Erythroblast (primary cell): ENCODE measurements around the gene CCDC93.

ENCODE experiments used
- DNase-seq, 2 experiments: peaks; one replicate each; lab custom pipeline; 2025; lab: John Stamatoyannopoulos, UW
- GATA1 ChIP-seq: IDR thresholded peaks from 2 replicates; pipeline ENCODE4 v1.6.1; 2011; ENCODE audit warnings: low read depth, mild to moderate bottlenecking, control low read depth, low read length, moderate library complexity
- POLR2A ChIP-seq: IDR thresholded peaks from 2 replicates; pipeline ENCODE4 v1.6.1; 2011; ENCODE audit warnings: mild to moderate bottlenecking, low read length

Gene CCDC93

DNA sequence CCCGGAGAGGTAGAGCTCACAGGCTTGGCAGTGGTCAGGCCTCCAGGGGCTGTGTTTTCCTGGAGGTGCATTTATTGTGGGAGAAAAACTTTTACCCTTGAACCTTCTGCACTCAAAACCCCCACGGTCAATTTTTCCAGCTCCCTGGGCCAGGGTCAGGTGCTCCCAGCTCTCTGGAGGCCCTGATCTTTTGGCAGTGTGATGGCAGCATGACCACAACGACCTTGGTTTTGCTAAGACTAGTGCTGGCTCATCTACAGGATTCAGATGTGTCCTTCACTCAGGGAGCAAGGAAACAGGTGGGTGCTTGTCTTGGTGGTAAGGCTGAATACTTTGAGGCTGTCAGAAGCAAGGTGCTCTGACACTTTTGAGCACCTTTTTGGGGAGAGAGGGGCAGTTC, 92.3 kb downstream of the CCDC93 start:
- TF ChIP-seq POLR2A (no peak), GATA1 (no peak)
- DNase-seq = no peak

GRCh38 chr2:117918608-117919007, 95.3 kb downstream of the CCDC93 start:
- no peak for DNase-seq
- TF ChIP-seq GATA1 = no peak
- TF ChIP-seq POLR2A = no peak

- TF ChIP-seq GATA1 (no peak), POLR2A (no peak)
- DNase-seq = peak in 1 of 2 experiments; percentile 7
These were observed 96.5 kb downstream of the CCDC93 start for GRCh38 chr2:117917223-117917917.

DNA sequence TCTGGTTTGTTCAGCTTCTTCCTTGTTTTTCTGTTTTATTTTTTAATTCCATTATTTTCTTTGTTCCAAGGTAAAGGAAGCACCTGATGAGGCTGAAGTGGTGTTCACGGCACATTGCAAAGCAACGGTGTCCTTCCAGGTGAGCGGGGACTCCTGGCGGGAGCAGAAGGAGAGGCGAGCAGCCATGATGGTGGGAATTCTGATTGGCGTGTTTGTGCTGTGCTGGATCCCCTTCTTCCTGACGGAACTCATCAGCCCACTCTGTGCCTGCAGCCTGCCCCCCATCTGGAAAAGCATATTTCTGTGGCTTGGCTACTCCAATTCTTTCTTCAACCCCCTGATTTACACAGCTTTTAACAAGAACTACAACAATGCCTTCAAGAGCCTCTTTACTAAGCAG, 110.9 kb downstream of the CCDC93 start:
- DNase-seq = no peak
- TF ChIP-seq GATA1 = no peak
- no peak for TF ChIP-seq POLR2A

- TF ChIP-seq GATA1 (no peak), POLR2A (no peak)
- no peak for DNase-seq
These were observed 125.0 kb downstream of the CCDC93 start for GRCh38 chr2:117888897-117889296.

- no peak for DNase-seq
- TF ChIP-seq POLR2A = no peak
- no peak for TF ChIP-seq GATA1
These were observed 128.6 kb downstream of the CCDC93 start for GRCh38 chr2:117885308-117885707.

GRCh38 chr2:117879003-117879402, 134.9 kb downstream of the CCDC93 start:
- no peak for TF ChIP-seq GATA1
- DNase-seq = no peak

- no peak for DNase-seq
- TF ChIP-seq GATA1 (no peak), POLR2A (no peak)
These were observed 138.1 kb downstream of the CCDC93 start for GRCh38 chr2:117875786-117876185.
